ENCODE data around the gene OXER1.

Gene OXER1, protein sequence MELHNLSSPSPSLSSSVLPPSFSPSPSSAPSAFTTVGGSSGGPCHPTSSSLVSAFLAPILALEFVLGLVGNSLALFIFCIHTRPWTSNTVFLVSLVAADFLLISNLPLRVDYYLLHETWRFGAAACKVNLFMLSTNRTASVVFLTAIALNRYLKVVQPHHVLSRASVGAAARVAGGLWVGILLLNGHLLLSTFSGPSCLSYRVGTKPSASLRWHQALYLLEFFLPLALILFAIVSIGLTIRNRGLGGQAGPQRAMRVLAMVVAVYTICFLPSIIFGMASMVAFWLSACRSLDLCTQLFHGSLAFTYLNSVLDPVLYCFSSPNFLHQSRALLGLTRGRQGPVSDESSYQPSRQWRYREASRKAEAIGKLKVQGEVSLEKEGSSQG

DNA sequence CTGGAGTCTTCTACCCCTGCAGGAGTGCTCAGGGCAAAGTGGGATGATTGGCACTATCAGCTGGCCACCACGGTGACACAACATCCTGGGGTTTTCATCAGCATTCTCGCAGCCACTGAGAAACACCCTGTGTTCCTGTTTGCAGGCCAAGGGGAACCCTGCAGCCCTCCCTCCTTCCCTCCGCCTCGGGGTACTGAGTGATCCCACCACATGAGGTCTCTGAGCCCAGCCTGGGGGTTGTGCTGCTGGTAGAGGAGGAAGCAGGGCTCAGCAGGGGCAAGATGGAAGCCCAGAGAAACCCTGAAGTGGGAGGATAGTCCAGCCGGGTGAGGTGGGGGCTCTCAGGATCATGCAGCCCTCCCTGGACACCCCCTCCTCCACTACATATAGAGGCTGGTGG, at the start of gene OXER1:
TSS of gene OXER1 (minus strand) at position 40 of the 400 bp plus-strand sequence. CDS start 73 bp downstream, outside the sequence.
- no peak for DNase-seq

DNA sequence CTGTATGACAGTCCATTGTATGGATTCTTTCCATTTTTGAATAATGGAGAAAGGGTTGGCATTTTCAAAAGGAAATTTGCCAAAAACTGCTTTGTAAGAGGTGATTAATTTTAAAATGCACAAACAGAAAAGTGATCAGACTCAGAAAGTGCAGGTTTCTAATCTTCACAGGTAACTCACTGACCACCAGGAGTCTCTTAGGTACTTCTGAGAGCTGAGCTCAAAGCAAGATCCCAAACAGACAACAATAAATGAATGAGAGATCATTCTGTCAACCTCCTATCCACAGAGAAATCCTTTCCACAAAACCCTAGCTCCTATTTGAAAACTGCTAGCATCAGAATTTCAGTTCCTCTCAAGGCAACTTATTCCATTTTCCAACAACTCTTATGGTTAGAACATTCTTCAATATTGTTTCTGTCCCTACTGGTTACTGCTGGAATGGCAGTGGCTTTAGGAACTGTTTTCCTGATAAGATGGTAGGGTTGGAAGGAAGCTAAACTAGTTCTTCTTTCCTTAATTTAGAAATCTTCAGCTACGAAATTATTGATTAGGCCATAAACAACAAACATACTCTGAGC, 49.1 kb upstream of the OXER1 start:
- DNase-seq, result no peak

DNA sequence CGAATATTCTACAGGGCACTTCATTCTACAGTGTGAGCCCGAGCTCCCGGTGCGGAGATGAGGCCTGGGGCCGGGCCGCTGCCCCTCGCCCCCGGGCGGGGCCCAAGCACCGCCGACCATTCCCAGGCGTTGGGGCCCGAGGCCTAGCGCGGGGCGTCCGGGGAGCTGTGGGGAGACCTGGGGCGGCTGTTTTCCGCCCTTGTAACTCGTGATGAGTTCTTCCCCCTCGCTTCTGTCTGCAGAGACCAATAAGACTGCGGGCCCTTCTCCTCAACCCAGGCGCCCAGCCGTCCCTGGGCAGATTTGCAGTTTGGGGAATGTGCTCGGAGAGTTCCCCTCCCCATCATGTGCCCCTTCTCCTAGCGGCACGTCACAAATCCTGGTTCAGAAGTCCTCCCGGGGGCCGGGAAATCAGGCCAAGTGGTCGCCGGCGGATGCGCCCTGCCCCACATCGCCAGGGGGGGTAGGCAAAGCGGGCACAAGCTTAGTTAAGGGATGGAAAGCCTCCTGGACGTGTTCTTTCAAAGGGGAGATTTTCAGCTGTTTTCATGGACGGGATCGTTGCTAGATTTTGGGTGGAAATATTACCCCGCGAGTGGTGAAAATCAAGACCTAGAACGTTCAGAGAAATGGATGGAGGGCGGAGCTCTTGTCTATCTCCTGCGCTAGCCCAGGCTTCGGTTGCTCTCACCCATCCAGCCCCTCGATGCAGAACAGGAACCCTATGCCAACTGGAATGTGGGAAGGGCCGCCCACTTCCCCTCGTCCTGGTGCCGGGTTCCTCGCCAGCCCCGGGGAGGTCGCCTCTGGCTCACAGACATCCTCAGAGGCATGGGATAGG, 47.3 kb upstream of the OXER1 start:
- no peak for DNase-seq

DNA sequence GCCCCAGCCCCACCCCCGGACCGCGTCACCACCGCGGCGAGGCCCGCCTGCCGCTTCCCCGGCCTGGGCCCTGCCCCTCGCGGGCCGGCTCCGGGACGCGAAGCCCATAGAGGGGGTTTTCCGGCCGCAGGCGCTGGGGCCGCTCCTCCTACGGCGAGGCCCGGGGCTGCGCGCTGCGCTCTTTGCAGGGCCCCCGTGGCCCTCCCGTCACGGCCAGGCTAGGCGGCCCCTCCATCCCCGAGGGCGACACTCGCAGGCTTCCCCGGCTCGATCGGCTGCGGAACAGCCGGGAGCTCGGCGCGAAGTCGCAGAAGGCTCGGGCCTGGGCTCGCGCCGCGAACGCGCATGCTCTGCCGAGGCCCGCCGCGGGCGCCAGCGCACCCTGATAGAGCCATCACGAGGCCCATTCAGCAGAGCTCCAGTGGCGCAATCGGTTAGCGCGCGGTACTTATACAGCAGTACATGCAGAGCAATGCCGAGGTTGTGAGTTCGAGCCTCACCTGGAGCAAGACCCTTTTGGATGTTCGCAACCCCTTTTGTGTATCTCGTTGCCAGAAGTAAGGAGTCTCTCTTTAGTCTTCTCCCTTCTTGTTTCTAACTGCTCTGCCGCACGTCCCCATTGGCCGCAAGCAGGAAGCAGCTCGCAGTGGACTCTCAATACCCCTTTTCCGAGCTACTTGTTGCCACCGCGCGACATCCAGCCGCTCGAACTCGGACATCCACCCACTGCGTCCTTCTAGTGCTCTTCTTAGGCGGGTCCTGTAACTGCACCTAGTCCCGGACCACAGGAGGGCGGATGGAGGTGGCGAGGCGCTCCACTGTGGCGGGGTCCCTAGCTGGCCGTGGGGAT, 46.4 kb upstream of the OXER1 start:
- DNase-seq, result peak; percentile 76

DNA sequence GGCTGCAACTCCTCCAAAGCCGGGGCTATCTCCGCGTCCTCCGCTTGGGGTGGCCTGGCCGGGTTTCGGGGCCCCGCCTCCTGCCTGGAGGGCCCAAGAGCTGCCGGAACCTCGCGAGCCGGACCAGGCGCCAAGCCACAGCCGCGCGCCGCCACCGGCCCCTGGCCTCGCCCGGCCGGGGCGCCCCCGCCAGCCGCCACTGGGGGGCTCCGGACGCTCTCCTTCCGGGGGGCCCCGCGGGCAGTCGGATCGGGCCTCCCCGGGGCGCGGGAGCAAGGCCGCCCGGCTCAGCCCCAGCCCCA, 45.8 kb upstream of the OXER1 start:
- DNase-seq, result no peak

DNA sequence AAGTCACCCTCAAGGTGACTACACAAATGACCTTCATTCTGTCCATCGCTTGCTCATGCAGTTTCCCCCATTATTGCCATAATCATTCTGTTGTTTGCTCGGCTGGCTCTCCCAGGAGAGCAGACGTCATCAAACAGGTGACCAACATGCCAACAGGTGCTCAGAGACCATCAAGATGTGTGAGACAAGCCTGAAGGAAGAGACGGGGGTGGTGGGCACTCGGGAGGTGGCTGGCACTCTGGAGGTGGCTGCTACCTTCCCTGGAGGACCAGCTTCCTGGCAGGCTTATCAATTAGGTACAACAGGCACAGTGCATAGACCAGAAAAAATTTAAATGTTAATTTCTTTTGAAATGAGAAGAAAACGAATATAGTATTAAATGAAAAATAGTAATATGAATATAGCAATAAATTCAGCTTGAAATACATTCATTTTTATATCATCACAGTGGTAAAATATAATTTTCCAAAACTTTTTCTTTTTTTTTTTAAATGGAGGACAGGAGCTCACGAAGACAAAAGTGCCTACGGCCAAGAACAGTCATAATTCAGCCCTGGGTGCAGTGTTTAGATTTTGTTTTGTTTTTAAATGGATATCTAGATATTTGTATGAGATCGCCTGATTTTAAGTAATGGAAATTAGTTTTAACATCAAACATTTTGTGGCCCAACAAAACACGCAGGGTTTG, 45.3 kb upstream of the OXER1 start:
- peak; percentile 50 for DNase-seq

DNA sequence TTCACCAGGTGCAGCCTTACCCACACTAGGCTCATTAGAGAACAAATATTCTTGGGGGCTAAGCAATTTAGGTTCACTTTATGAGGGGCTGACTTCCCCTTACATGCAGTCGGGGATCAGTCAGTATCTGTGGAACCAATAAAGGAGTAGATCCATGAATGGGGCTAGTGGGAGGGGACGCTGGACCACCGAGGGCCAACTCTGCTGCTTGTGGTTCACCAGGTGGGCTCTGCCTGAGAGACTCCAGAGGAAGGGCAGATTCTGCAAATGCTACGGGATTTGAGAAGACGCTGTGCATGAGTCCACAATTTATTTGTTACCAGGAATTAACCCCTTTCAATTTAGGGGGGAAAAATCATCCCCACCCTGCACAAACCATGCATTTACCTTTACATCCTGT, 44.4 kb upstream of the OXER1 start:
- no peak for DNase-seq

DNA sequence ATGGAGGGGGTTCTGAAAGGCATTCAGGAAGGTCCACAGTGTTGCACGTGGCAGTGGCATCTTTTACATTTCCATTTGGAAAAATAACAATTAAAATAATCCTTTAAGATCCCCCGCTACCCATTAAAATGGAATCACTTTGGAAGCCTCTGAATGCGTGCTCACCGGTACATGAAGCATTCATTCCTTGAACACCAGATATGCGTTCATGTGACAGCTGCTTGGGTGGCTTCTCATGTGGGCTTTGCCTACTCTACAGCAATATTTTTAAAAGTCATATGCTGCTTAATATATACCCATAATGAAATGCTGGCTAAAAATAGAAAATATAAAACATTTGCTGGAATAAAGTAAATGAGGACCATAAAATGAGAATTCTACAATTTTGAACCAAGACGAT, 42.9 kb upstream of the OXER1 start:
- no peak for DNase-seq

DNA sequence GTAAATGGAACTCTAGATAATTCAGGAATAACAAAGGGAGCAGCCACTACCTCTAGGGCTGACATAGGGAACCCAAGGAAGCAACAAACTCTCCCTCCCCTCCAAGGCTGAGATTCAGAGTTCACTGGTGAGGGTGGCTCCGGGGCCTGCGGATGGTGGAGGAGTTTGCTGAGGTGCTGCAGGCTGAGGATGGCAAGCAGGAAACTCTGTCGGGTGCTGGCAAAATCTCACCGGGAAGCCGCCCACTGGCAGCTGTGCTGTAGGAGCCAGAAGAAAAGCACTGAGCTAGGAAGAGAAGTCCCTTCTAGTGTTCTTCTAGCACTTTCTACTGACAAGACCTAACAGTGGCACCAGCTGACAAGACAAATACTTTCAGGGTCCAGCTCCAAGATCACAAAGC, 41.0 kb upstream of the OXER1 start:
- no peak for DNase-seq

DNA sequence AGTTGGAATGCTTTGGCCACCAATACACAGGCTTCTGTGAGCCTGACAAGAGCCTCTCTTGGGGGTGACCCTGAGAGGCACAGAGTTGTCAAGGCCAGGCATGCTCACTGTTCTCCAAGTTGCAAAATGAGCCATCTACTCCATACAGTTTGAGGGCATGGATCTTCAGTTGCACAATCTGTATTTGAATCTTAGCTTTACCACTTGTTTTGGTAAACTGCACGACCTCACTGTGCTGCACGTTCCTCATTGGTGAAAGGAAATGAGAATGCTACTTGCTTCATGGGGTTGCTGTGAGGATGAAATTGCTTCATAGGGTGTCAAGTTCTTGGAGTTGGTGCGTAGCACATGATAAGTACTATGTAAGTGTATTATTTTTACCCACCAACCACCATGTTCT, 40.4 kb upstream of the OXER1 start:
- no peak for DNase-seq

DNA sequence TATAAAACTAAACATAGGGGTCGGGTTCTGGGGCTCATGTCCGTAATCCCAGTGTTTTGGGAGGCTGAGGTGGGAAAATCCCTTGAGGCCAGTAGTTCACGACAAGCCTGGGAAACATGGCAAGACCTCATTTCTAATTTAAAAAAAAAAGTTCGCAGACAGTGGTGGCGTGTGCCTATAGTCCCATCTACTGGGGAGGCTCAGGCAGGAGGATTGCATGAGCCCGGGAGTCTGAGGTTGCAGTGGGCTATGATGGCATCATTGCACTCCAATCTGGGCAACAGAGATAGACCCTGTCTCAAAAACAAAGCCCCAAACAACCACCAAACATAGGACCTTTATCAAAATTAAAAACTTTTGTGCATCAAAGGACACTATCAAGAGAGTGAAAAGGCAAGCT, 38.2 kb upstream of the OXER1 start:
- no peak for DNase-seq

DNA sequence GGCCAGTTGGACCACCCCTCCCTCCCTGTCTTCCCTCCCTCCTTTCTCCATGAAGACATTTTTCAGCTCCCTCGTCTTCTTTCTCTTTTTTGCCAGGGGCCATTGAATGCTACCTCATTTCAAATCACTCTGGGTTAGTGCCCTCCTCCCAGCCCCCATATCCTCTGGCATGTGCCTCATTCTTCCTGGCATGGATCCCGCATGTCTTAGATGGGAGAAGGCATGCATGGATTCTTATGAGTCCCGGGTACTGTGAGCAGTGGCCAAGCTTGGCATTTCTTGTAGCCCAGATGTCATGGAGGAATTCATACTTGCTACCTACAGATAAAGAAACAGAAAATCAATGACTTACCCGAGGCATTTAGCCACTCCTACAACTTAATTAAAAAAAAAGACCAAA, 37.4 kb upstream of the OXER1 start:
- DNase-seq, result no peak

DNA sequence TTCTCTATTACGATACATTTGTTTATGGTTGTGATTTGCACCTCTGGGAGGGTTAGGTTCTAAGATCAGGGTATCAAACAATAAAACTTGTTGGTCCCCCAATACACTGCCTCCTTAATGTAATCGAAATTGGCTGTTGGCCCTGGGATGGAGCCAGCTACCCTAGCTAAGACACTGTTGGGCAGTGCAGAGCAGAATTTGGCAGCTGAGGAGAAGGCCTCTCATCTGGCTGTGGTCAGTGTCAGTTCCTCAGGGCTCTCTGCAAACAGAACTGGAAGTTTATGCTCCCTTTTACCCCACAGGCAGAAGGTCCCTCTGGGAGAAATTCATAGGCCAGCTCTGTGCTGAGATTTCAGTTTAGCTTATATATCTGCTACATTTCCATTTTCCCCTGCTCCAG, 37.0 kb upstream of the OXER1 start:
- no peak for DNase-seq

DNA sequence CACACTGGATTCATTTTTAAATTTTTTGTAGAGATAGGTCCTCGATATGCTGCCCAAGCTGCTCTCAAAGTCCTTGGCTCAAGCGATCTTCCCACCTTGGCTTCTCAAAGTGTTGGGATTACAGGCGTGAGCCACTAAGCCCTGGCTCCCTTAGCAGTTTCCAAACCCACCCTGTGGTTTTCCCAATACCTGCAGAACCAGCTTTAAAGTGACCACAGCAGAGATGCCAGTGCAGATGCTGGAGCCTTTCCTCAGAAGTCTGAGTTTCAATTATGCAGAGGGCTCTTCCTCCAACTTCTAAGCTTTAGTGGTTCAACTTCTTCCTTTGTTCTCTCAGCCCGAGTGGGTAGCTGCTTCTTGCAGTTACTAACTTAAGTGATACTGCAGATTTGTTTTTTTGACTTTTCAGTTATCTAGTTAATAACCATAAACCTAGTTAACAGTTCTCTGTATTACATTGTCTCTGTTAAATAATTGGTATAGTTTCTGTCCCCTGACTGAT, 36.6 kb upstream of the OXER1 start:
- no peak for DNase-seq

DNA sequence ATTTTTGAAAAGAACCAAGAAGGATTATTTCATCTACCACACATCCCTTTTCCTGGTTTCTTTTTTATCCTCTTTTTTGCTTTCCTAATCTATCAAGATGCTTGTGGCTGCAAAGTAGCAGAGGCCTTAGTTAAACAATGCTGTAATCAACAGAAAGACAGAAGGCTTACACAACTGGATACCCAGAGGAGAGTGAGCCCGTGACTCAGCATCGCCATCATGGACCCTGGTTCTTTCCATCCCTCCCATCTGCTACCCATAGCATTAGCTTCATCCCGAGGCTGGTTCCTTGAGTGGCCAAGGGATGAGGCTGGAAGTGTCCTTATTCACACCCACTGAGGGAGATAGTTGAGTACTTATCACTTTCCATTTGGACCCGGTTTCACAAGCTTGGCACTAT, 35.9 kb upstream of the OXER1 start:
- no peak for DNase-seq

DNA sequence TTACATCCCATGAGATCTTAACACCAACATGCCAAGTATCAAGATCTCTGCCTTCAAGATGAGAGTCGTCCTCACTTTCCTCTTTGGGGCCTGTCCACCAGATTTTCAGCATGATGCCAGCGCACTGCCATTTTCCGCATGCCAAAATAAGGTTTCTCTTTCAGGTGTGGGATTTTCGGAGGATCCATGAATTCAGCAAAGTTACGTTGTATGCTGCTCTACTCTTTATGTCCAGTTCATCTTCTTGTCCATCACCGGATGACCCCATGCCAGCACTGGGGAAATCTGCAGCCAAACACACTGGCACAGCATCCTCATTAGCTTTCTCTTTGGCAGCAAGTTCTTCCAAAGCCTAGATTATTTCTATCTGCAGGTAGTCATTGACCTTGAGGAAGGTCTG, 33.3 kb upstream of the OXER1 start:
- DNase-seq, result no peak

DNA sequence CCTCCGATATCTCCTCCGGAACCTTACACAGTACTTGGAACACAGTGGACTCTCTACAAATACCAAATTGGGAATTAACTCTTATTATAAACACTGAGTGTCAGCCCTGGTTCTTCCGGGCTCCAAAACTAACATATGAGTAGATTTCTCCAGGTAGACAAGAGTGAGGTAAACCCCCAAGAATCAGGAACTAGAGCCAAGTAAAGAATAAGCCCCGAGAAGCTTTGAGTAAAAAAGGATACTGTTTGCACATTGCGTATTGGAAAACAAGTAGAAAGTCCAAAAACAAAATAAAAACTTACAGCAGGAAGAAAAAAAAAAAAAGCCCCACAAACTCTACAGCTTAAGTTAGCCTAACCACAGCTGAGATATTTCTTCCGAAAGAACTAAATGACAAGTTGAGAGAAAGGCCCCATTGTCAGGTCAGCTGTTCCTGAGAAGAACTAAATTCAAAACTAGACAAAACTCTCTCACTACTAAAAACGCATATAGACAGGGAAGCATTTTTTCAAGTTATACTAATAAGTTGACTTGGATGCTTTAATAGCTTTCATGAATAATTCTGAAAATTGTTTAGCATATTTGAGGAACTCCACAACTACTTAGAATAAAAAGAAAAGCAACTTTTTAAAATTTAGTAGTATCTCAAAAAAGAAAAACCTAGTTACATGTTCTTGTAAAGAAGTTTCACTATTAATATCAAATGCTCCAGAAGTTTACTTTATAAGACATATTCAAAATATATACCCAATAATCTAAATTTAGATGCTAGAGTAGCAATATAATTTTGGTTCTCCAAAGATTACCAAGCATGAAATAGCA, 32.7 kb upstream of the OXER1 start:
- DNase-seq, result no peak

DNA sequence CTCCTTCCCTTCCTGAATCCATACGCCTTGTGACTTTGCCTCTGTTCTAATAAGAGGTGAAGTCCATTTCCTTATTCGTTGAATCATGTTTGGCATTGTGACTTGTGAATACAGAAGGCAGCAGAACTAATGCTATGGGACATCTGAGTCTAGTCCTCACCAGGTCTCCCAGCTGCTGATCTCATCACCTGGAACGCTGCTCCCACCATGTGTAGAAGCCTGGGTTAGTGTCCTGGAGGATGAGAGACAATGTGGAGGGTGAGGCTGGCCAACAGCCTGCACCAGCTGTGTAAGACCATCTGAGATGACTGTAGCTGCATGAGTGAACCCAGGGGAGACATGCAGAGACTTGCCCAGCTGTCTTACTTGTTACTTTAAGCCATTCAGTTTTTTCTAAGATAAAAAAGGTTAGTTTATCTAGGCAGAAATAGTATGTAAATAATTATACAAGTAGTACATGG, 31.9 kb upstream of the OXER1 start:
- DNase-seq, result no peak

DNA sequence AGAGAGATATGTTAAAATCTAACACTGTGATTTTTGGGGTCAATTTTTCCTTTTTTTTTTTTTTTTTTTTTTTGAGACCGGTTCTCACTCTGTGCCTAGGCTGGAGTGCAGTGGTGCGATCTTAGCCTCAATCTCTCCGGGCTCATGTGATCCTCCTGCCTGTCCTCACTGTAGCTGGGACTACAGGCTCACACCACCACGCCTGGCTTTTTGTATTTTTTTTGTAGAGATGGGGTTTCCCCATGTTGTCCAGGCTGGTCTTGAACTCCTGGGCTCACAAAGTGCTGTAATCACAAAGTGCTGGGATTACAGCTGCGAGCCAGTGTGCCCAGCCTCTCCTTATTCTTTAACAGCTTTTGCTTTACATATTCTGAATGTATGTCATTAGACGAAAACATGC, 31.3 kb upstream of the OXER1 start:
- no peak for DNase-seq

DNA sequence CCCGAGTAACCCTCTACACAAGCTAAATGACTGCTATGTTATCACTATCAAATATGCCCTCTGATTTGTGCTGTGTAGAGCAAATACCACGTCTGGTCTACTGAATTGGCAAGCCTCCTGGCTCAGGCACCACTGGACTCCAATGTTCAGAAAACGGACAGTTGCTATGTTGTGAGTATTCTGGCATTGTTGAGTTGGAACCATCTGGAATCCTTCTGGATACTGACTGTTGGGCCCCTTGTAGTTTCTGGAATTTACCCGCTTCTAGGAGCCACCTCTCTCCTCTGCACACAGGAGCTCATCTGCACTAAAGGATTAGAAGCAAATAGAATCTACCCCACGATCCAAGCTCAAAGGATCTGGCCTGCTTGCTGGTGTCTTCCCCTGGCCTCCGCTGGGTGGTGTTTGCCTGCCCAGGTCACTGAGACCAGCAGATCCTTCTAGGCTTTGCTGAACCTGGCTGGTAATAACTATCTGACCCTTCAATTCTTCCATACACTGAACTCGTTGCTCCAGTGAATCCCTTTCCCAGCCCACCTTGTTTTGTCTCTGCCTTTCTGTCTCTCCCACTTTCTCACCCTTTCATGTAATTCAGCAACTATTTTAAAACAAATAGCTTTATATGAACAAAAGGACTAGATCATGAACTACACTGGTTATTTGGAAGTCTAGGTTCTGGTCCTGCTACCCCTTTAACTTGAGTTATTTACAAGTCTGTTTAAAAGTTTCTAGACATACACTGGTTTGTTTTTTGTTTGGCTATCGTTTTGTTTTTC, 30.5 kb upstream of the OXER1 start:
- DNase-seq, result no peak

All from NCI-H1436 treated with DMSO at 0.1 percent for 48 hours (cell line).